HL-60 (cell line): ENCODE data around the gene TOMM40L.

Experiments used
- DNase-seq, 2 experiments: peaks; one replicate each; pipeline ENCODE4 v3.0.0-alpha.2; 2010 to 2020; ENCODE audit warnings: low read depth in 1 of 2, low spot score in 1 of 2
- H3K27ac ChIP-seq: fragments of 250-450 bp; sonication (Bioruptor Pico); replicated peaks from 2 replicates; pipeline ENCODE4 v1.5.1; 2020; ENCODE audit warnings: mild to moderate bottlenecking, moderate library complexity
- H3K27me3 ChIP-seq: fragments of 250-450 bp; sonication (Bioruptor Pico); 2 replicates; pipeline ENCODE4 v1.5.1; 2021; ENCODE audit warnings: mild to moderate bottlenecking, moderate library complexity; ENCODE audit not compliant: insufficient read depth, poor library complexity, severe bottlenecking
- H3K4me3 ChIP-seq: replicated peaks from 2 replicates; pipeline ENCODE4 v1.5.1; 2011; ENCODE audit warnings: mild to moderate bottlenecking, control low read depth, low read length; ENCODE audit not compliant: insufficient read depth
- GABPA ChIP-seq: IDR thresholded peaks from 2 replicates; pipeline ENCODE4 v1.6.1; 2012; ENCODE audit warnings: low read depth
- POLR2AphosphoS5 ChIP-seq: IDR thresholded peaks from 2 replicates; pipeline ENCODE4 v1.6.1; 2012; ENCODE audit warnings: low read depth
- SPI1 ChIP-seq: IDR thresholded peaks from 2 replicates; pipeline ENCODE4 v1.6.1; 2012; ENCODE audit warnings: low read depth, mild to moderate bottlenecking, borderline replicate concordance
- TF ChIP-seq, protein P1 (sequence below): IDR thresholded peaks from one replicate; pipeline ENCODE4 v1.5.1; 2011; ENCODE audit warnings: low read length, control low read depth, inconsistent platforms; ENCODE audit not compliant: insufficient read depth
- TF ChIP-seq, protein P2 (sequence below): IDR thresholded peaks from 2 replicates; pipeline ENCODE4 v1.6.1; 2012; ENCODE audit warnings: low read depth; ENCODE audit not compliant: insufficient replicate concordance

The TOMM40L gene

DNA sequence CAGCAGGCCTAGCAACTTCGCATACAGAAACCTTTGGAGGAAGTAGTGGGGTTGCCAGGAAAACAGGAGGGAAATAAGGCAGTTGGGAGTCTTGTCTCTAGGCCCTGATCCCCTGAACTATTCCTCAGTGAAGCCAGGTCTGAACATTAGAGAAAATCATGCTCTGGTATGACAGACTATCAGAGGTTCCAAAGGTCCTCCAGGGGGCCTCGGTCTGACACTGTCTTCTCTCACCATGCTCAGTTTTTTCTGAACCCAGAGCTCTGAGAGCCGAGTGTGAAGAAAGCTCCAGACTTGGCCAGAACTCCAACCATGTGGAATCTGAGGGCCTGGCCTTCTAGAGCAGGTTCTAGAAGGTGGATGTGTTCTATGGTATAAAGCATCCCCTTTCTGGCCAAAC is 4.0 kb downstream of the TOMM40L start:
- H3K27ac ChIP-seq: no peak overlapping the region
- no peaks in the 10 kb centered on the region for H3K27me3 ChIP-seq
- H3K4me3 ChIP-seq: no peak overlapping the region
- TF ChIP-seq, protein P1, sequence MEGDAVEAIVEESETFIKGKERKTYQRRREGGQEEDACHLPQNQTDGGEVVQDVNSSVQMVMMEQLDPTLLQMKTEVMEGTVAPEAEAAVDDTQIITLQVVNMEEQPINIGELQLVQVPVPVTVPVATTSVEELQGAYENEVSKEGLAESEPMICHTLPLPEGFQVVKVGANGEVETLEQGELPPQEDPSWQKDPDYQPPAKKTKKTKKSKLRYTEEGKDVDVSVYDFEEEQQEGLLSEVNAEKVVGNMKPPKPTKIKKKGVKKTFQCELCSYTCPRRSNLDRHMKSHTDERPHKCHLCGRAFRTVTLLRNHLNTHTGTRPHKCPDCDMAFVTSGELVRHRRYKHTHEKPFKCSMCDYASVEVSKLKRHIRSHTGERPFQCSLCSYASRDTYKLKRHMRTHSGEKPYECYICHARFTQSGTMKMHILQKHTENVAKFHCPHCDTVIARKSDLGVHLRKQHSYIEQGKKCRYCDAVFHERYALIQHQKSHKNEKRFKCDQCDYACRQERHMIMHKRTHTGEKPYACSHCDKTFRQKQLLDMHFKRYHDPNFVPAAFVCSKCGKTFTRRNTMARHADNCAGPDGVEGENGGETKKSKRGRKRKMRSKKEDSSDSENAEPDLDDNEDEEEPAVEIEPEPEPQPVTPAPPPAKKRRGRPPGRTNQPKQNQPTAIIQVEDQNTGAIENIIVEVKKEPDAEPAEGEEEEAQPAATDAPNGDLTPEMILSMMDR: no peak
- no peak for TF ChIP-seq POLR2AphosphoS5
- no peak for TF ChIP-seq SPI1
- no peak for DNase-seq

DNA sequence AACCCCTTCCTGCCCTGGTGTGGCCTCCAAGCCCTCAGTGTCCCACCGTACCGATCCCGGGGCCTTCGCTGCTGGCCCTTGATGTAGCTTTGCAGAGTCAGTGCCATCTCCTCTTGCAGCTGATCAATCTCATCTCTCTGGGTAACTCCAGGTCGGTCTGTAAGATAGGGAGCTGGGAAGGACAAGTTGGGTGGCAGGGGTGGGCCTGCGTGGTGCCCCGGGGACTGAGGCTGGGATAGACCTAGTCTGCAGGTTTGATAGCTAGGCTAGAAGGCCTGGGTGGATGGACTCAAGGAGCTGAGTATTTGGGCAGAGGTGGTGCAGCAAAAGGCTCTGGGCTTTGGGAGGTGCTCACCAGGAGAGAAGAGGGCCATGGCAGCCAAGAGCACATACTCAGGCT is 4.9 kb downstream of the TOMM40L start:
- Histone ChIP-seq H3K27ac (no peak overlapping the region), H3K4me3 (no peak overlapping the region), H3K27me3 (no peaks in the 10 kb centered on the region)
- DNase-seq: no peak
- TF ChIP-seq, protein P1: no peak
- TF ChIP-seq POLR2AphosphoS5: no peak
- no peak for TF ChIP-seq GABPA
- no peak for TF ChIP-seq SPI1
- TF ChIP-seq, protein P2, sequence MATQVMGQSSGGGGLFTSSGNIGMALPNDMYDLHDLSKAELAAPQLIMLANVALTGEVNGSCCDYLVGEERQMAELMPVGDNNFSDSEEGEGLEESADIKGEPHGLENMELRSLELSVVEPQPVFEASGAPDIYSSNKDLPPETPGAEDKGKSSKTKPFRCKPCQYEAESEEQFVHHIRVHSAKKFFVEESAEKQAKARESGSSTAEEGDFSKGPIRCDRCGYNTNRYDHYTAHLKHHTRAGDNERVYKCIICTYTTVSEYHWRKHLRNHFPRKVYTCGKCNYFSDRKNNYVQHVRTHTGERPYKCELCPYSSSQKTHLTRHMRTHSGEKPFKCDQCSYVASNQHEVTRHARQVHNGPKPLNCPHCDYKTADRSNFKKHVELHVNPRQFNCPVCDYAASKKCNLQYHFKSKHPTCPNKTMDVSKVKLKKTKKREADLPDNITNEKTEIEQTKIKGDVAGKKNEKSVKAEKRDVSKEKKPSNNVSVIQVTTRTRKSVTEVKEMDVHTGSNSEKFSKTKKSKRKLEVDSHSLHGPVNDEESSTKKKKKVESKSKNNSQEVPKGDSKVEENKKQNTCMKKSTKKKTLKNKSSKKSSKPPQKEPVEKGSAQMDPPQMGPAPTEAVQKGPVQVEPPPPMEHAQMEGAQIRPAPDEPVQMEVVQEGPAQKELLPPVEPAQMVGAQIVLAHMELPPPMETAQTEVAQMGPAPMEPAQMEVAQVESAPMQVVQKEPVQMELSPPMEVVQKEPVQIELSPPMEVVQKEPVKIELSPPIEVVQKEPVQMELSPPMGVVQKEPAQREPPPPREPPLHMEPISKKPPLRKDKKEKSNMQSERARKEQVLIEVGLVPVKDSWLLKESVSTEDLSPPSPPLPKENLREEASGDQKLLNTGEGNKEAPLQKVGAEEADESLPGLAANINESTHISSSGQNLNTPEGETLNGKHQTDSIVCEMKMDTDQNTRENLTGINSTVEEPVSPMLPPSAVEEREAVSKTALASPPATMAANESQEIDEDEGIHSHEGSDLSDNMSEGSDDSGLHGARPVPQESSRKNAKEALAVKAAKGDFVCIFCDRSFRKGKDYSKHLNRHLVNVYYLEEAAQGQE: no peak

DNA sequence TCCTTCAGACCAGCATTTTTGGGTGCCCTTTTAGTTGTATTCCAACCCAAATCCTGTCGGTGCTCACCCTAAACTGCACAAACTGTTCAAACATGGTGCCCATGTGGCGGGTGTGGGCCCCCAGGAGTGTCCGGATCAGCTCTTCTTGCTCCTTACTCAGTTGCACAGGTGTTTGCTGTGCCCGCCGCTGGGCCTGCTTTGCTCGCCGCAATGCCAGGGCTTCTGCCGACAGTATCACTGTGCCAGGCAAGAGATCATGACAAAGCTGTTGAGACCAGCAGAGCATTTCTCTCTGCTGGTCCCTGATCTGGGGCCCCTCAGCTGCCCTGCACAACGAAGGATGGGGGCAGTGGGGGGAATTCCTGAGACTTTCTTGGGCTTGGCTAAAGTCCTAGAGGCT is 7.2 kb downstream of the TOMM40L start:
- TF ChIP-seq SPI1: no peak
- TF ChIP-seq, protein P2: no peak
- TF ChIP-seq, protein P1: no peak
- no peak for TF ChIP-seq GABPA
- TF ChIP-seq POLR2AphosphoS5: no peak
- DNase-seq: no peak
- no peaks in the 10 kb centered on the region for H3K27me3 ChIP-seq
- H3K27ac ChIP-seq: no peak overlapping the region
- H3K4me3 ChIP-seq: no peak overlapping the region

DNA sequence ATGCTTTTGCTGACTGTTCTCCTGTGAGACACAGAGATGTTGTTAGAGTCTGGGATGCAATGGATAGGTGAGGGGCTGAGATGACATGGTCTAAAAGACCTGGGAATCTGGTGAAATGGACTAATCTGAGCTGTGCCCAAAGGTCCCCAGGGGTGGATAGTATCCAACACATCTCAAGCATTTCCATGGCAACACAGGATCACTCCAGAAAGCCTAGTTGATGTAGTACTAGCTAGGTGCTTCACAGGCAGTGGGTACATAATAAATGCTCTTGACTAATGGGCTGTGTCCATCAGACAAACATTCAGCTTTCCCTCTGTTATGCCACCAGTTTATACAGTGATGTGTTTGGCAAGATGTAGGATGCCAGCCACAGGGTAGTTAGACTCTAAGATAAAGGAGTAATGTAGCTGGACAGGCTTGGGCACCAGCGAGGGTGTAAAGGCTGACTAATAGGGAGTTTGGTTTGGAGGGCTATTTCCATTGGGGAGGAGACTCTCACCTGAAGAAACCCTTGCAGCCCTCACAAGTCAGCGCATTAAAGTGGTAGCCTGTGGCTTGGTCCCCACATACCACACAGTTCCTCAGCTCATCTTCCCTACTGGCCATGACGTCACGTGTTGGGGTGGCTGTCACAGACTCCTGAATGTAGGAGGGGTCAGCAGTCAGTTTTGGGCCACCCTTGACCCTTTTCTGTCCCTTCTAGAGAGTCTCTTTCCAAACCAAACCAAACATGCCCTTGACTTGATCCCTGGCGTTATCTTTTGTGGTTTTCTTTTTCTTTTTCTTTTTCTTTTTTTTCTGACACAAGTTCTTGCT is 10.3 kb downstream of the TOMM40L start:
- Histone ChIP-seq H3K27ac (no peak overlapping the region), H3K27me3 (no peaks in the 10 kb centered on the region), H3K4me3 (no peak overlapping the region)
- TF ChIP-seq GABPA: no peak
- TF ChIP-seq, protein P2: no peak
- TF ChIP-seq, protein P1: no peak
- TF ChIP-seq SPI1: no peak
- TF ChIP-seq POLR2AphosphoS5: no peak
- no peak for DNase-seq
